CD14-positive monocyte (primary cell): ENCODE results near the gene FHOD3. TPM values are rescaled to one million over a fixed set of nuclear protein-coding genes. Genes with fewer than 3 reads are reported as not detected.
"Not testable (repeated sequence)": the region's sequence is repeated elsewhere in the genome, so short reads cannot be mapped to it uniquely, and the experiment has no call there.

ENCODE experiments used
- DNase-seq, 3 donors: peaks; one replicate each; pipeline ENCODE4 v3.0.0-alpha.2; 2011 to 2022
- H2AFZ ChIP-seq: 2 replicates; pipeline ENCODE4 v1.6.0; 2012; ENCODE audit warnings: mild to moderate bottlenecking, low read depth, low read length, inconsistent platforms; ENCODE audit not compliant: insufficient read depth, poor library complexity, severe bottlenecking
- H3K27ac ChIP-seq, 2 donors: 1 replicate in 1 of 2; 2 replicates in 1 of 2; pipeline ENCODE4 v1.5.1; 2012 to 2013; ENCODE audit warnings: low read length in 2 of 2, control low read depth in 1 of 2, inconsistent platforms in 1 of 2, low read depth in 1 of 2, mild to moderate bottlenecking in 1 of 2
- H3K27me3 ChIP-seq, 2 donors: one replicate each; pipeline versions ENCODE4 v1.6.0 to v1.6.1; 2011 to 2013; ENCODE audit warnings: low read length in 2 of 2; ENCODE audit not compliant: control insufficient read depth in 2 of 2, insufficient read depth in 2 of 2
- H3K36me3 ChIP-seq, 2 donors: replicated peaks in 1 of 2; 1 replicate in 1 of 2; 2 replicates in 1 of 2; pipeline versions ENCODE4 v1.5.1 to v1.6.1; 2012 to 2013; ENCODE audit warnings: low read length in 2 of 2, control low read depth in 1 of 2, inconsistent platforms in 1 of 2, mild to moderate bottlenecking in 1 of 2; ENCODE audit not compliant: insufficient read depth in 2 of 2, control insufficient read depth in 1 of 2
- H3K4me1 ChIP-seq, 2 donors: 1 replicate in 1 of 2; 2 replicates in 1 of 2; pipeline versions ENCODE4 v1.5.1 to v1.6.1; 2012 to 2013; ENCODE audit warnings: low read length in 2 of 2, control low read depth in 1 of 2, inconsistent platforms in 1 of 2, mild to moderate bottlenecking in 1 of 2, moderate library complexity in 1 of 2; ENCODE audit not compliant: insufficient read depth in 2 of 2, control insufficient read depth in 1 of 2
- H3K4me2 ChIP-seq: replicated peaks from 2 replicates; pipeline ENCODE3; 2012; ENCODE audit warnings: low read length, moderate library complexity, mild to moderate bottlenecking; ENCODE audit not compliant: poor library complexity, severe bottlenecking; ENCODE audit errors: extremely low read depth
- H3K4me3 ChIP-seq, 3 experiments: fragments of 200-600 bp in 1 of 3; sonication (generic) in 1 of 3; replicated peaks in 1 of 3; 1 replicate in 2 of 3; 2 replicates in 1 of 3; pipeline ENCODE4 v1.5.1; 2011 to 2013; ENCODE audit warnings: low read length in 3 of 3, mild to moderate bottlenecking in 3 of 3, control low read depth in 2 of 3, low read depth in 2 of 3, inconsistent platforms in 1 of 3, moderate library complexity in 1 of 3
- H3K79me2 ChIP-seq: 2 replicates; pipeline ENCODE4 v1.6.0; 2012; ENCODE audit warnings: mild to moderate bottlenecking, control low read depth, inconsistent platforms, low read length, moderate library complexity; ENCODE audit not compliant: insufficient read depth
- H3K9ac ChIP-seq: 2 replicates; pipeline ENCODE4 v1.6.0; 2017; ENCODE audit warnings: low read length, mild to moderate bottlenecking; ENCODE audit not compliant: insufficient read depth, poor library complexity, severe bottlenecking
- H3K9me3 ChIP-seq, 2 donors: replicated peaks in 1 of 2; 1 replicate in 1 of 2; 2 replicates in 1 of 2; pipeline versions ENCODE4 v1.5.1 to v1.6.1; 2012 to 2013; ENCODE audit warnings: low read length in 2 of 2, control low read depth in 1 of 2; ENCODE audit not compliant: control insufficient read depth in 1 of 2, insufficient read depth in 1 of 2
- H4K20me1 ChIP-seq: 2 replicates; pipeline ENCODE4 v1.6.0; 2012; ENCODE audit warnings: mild to moderate bottlenecking, low read length, control low read depth, moderate library complexity; ENCODE audit not compliant: insufficient read depth
- H3K27ac Mint-ChIP-seq, 7 donors: one replicate each; pipeline ENCODE4 v1.8.0; 2020; ENCODE audit warnings: mild to moderate bottlenecking in 7 of 7, mixed read lengths in 7 of 7, moderate library complexity in 6 of 7, inconsistent platforms in 2 of 7
- H3K27me3 Mint-ChIP-seq, 3 donors: one replicate each; pipeline ENCODE4 v1.8.0; 2021 to 2022; ENCODE audit warnings: low read depth in 3 of 3, mild to moderate bottlenecking in 3 of 3, mixed read lengths in 3 of 3, moderate library complexity in 3 of 3, inconsistent platforms in 1 of 3
- H3K36me3 Mint-ChIP-seq, 2 donors: one replicate each; pipeline ENCODE4 v1.8.0; 2020; ENCODE audit warnings: mixed read lengths in 2 of 2, inconsistent platforms in 1 of 2, mild to moderate bottlenecking in 1 of 2
- H3K4me1 Mint-ChIP-seq: one replicate; pipeline ENCODE4 v1.8.0; 2020; ENCODE audit warnings: mild to moderate bottlenecking, mixed read lengths
- H3K4me3 Mint-ChIP-seq, 2 donors: one replicate each; pipeline ENCODE4 v1.8.0; 2020; ENCODE audit warnings: mild to moderate bottlenecking in 2 of 2, mixed read lengths in 2 of 2, moderate library complexity in 1 of 2
- H3K9me3 Mint-ChIP-seq, 7 donors: one replicate each; pipeline ENCODE4 v1.8.0; 2020 to 2022; ENCODE audit warnings: mixed read lengths in 7 of 7, mild to moderate bottlenecking in 6 of 7, moderate library complexity in 6 of 7, inconsistent platforms in 2 of 7
- CTCF ChIP-seq: fragments of 200-600 bp; IDR thresholded peaks from one replicate; pipeline ENCODE4 v1.8.0; 2022; ENCODE audit warnings: antibody characterized with exemption, mild to moderate bottlenecking
- WGBS: methylation state at CpG from one replicate; pipeline ENCODE4 v1.1.5; 2013; ENCODE audit warnings: missing lambda C conversion rate; ENCODE audit not compliant: insufficient coverage; 5-methylcytosine and 5-hydroxymethylcytosine counted together
- intact Hi-C, 2 donors: fragments of 100-400 bp; cut with micrococcal nuclease; formaldehyde crosslinking; loops; one replicate each; pipeline versions ENCODE4 v1.15.0 to v1.15.1; 2023
- polyA plus RNA-seq, 3 donors: library from polyadenylated mRNA; depleted of rRNA in 1 of 3; unstranded in 2 of 3; stranded (reverse) in 1 of 3; fragments of 300-500 nt in 2 of 3; fragments of >200 nt in 1 of 3; fragmentation: Illumina TruSeq in 2 of 3; gene quantifications; 1 replicate in 2 of 3; 2 replicates in 1 of 3; pipeline ENCODE4 v1.2.3, GENCODE V29; 2012 to 2021

The FHOD3 gene
- polyA plus RNA-seq, 3 donors, result not detected

GRCh38 chr18:36546876-36547275, 249.4 kb downstream of the FHOD3 start:
- no peaks in the 10 kb centered on the region for H3K4me1 Mint-ChIP-seq
- Histone ChIP-seq H3K27me3 (no peaks in the 10 kb centered on the region), H3K4me1 (no peaks in the 10 kb centered on the region), H3K79me2 (no peaks in the 10 kb centered on the region), H4K20me1 (no peaks in the 10 kb centered on the region), H3K36me3 (no peaks in the 10 kb centered on the region), H3K9me3 (no peaks in the 10 kb centered on the region), H2AFZ (no peak overlapping the region), H3K4me3 (no peak overlapping the region), H3K27ac (no peak overlapping the region), H3K4me2 (no peak overlapping the region), H3K9ac (no peak overlapping the region)
- TF ChIP-seq CTCF, result no peak
- H3K36me3 Mint-ChIP-seq, result no peaks in the 10 kb centered on the region
- 91% methylated on average over 4 of the region's 8 CpGs for WGBS
- H3K9me3 Mint-ChIP-seq, result peaks cover 0 to 3% (median 1%) of the 10 kb centered on the region in 7 donors
- H3K27ac Mint-ChIP-seq, result no peak overlapping the region
- intact Hi-C loops, result no loop called here
- H3K27me3 Mint-ChIP-seq, result peaks cover 0 to 1% (median 0%) of the 10 kb centered on the region in 3 donors
- H3K4me3 Mint-ChIP-seq, result no peak overlapping the region
- DNase-seq, result no peak

- 89% methylated on average over 1 of the region's 11 CpGs for WGBS
- no peak for DNase-seq
- H3K79me2 ChIP-seq, result no peaks in the 10 kb centered on the region
- Mint-ChIP-seq H3K27me3 (peaks cover 0 to 1% (median 0%) of the 10 kb centered on the region in 3 donors), H3K4me3 (no peak overlapping the region), H3K27ac (no peak overlapping the region), H3K4me1 (no peaks in the 10 kb centered on the region), H3K36me3 (no peaks in the 10 kb centered on the region), H3K9me3 (peaks cover 0 to 6% (median 3%) of the 10 kb centered on the region in 7 donors)
- no peaks in the 10 kb centered on the region for H3K36me3 ChIP-seq
- no peak overlapping the region for H3K9ac ChIP-seq
- no peaks in the 10 kb centered on the region for H3K9me3 ChIP-seq
- intact Hi-C loops, result no loop called here
- H4K20me1 ChIP-seq, result no peaks in the 10 kb centered on the region
- TF ChIP-seq CTCF, result no peak
- no peak overlapping the region for H3K27ac ChIP-seq
- H2AFZ ChIP-seq, result no peak overlapping the region
- H3K4me3 ChIP-seq, result no peak overlapping the region
- H3K4me1 ChIP-seq, result no peaks in the 10 kb centered on the region
- no peak overlapping the region for H3K4me2 ChIP-seq
- no peaks in the 10 kb centered on the region for H3K27me3 ChIP-seq
Observed at GRCh38 chr18:36547544-36547943, 250.0 kb downstream of the FHOD3 start.

GRCh38 chr18:36551274-36551673, 253.8 kb downstream of the FHOD3 start:
- H3K4me1 ChIP-seq, H3K4me1 Mint-ChIP-seq, H3K9ac ChIP-seq, H3K4me3 Mint-ChIP-seq, H3K9me3 ChIP-seq, H3K36me3 Mint-ChIP-seq, H3K36me3 ChIP-seq, H2AFZ ChIP-seq, H3K27me3 ChIP-seq, H3K4me2 ChIP-seq, H3K4me3 ChIP-seq, H3K27ac ChIP-seq, H3K27me3 Mint-ChIP-seq, intact Hi-C loops, DNase-seq, H3K79me2 ChIP-seq, H3K27ac Mint-ChIP-seq, H4K20me1 ChIP-seq: not testable (repeated sequence)
- WGBS, result no CpG with 5 or more reads among the region's 1 CpG
- peaks cover 0 to 10% (median 5%) of the 10 kb centered on the region in 7 donors for H3K9me3 Mint-ChIP-seq
